Gastroesophageal sphincter (tissue), 3 donors: Measurements from ENCODE around the gene DIP2C.

Source experiments
- EP300 ChIP-seq: sonication (generic); formaldehyde crosslinking; IDR thresholded peaks from one replicate; pipeline ENCODE4 v1.6.1; 2017; ENCODE audit warnings: antibody characterized with exemption, mild to moderate bottlenecking
- POLR2A ChIP-seq, 2 donors: fragments of 450-650 bp; IDR thresholded peaks; one replicate each; pipeline ENCODE4 v1.6.1; 2017; ENCODE audit warnings: antibody characterized with exemption in 2 of 2, mild to moderate bottlenecking in 2 of 2, moderate library complexity in 1 of 2
- POLR2AphosphoS5 ChIP-seq: sonication (generic); formaldehyde crosslinking; IDR thresholded peaks from one replicate; pipeline ENCODE4 v1.6.1; 2017; ENCODE audit warnings: antibody characterized with exemption
- TF ChIP-seq, protein P1 (sequence below), 4 experiments: fragments of 200-600 bp in 2 of 4; fragments of 450-650 bp in 2 of 4; sonication (generic) in 1 of 4; IDR thresholded peaks; one replicate each; pipeline ENCODE4 v1.5.1; 2017 to 2019; ENCODE audit warnings: antibody characterized with exemption in 4 of 4, mild to moderate bottlenecking in 2 of 4, moderate library complexity in 2 of 4

DNA sequence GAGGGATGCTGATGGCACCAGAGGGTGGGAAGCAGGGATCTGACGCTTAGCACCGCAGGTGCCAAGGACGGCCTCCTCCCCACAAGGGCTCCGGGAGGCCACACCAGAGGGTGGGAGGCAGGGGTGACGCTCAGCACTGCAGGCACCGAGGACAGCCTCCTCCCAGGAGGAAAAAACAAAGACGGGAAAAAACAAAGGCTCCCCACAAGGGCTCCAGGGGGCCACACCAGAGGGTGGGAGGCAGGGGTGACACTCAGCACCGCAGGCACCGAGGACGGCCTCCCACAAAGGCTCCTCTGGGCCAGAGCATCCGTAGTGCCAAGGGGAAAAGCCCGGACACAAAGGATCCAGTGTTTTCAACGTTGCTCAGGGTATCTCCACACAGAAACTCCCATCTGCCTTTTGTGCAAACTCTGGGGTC, 25.6 kb downstream of the DIP2C start:
- TF ChIP-seq, protein P1, sequence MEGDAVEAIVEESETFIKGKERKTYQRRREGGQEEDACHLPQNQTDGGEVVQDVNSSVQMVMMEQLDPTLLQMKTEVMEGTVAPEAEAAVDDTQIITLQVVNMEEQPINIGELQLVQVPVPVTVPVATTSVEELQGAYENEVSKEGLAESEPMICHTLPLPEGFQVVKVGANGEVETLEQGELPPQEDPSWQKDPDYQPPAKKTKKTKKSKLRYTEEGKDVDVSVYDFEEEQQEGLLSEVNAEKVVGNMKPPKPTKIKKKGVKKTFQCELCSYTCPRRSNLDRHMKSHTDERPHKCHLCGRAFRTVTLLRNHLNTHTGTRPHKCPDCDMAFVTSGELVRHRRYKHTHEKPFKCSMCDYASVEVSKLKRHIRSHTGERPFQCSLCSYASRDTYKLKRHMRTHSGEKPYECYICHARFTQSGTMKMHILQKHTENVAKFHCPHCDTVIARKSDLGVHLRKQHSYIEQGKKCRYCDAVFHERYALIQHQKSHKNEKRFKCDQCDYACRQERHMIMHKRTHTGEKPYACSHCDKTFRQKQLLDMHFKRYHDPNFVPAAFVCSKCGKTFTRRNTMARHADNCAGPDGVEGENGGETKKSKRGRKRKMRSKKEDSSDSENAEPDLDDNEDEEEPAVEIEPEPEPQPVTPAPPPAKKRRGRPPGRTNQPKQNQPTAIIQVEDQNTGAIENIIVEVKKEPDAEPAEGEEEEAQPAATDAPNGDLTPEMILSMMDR (IDR thresholded peaks at IDR 0.05) = no peak
- TF ChIP-seq EP300 (no peak), POLR2A (IDR thresholded peaks at IDR 0.05) (no peak), POLR2AphosphoS5 (no peak)
